ENCODE data around the gene OPRPN. TPM values are rescaled to one million over a fixed set of nuclear protein-coding genes. Genes with fewer than 3 reads are reported as not detected.

The OPRPN gene
- total and polyA plus RNA-seq, 4 donors = 0.42 TPM; not detected in 3

GRCh38 chr4:70382691-70383181 is 15.0 kb upstream of the OPRPN start, which contains the start of gene SMR3B:
Gene SMR3B, plus strand, starts transcription at chr4:70383131. Its CDS starts 1,380 bp downstream, at chr4:70384511.
- TF ChIP-seq GABPA (IDR thresholded peaks at IDR 0.05 in 1 of 2, conservative IDR thresholded peaks at IDR 0.05 in 1 of 2) (no peak), EGR1 (IDR thresholded peaks at IDR 0.05; ENCODE audit: low read depth in 2 of 2) (no peak), HNF4G (IDR thresholded peaks at IDR 0.05) (no peak), ZBTB33 (IDR thresholded peaks at IDR 0.05) (no peak), RXRA (IDR thresholded peaks at IDR 0.05) (no peak), YY1 (IDR thresholded peaks at IDR 0.05) (no peak), SP1 (IDR thresholded peaks at IDR 0.05) (no peak), HNF4A (conservative IDR thresholded peaks at IDR 0.05) (no peak), NR2F2 (IDR thresholded peaks at IDR 0.05) (no peak), TAF1 (conservative IDR thresholded peaks at IDR 0.05) (no peak), FOXA1 (IDR thresholded peaks at IDR 0.05) (no peak), FOXA2 (IDR thresholded peaks at IDR 0.05) (no peak), CTCF (IDR thresholded peaks at IDR 0.05; ENCODE audit: low read depth, low read length, missing input control) (no peak)
- no peaks in the 10 kb centered on the region for H3K27me3 ChIP-seq (ENCODE audit: control insufficient read depth in 4 of 4, insufficient read depth in 4 of 4, low read length in 3 of 4)
- no peak within 1 kb of the TSS for H3K9ac ChIP-seq (ENCODE audit: low read depth in 1 of 2, low read length in 2 of 2)
- H3K4me3 ChIP-seq (ENCODE audit: low read depth in 1 of 3, low read length in 3 of 3) = no peak within 1 kb of the TSS
- no peak for DNase-seq (ENCODE audit: low spot score)
- WGBS = 72% methylated on average over 5 of the region's 5 CpGs
- H3K27ac ChIP-seq (ENCODE audit: low read depth in 1 of 2, low read length in 2 of 2) = no peak within 1 kb of the TSS
- H3K9me3 ChIP-seq (ENCODE audit: control insufficient read depth in 4 of 4, low read length in 3 of 4) = no peaks in the 10 kb centered on the region
- no peaks in the 10 kb centered on the region for H3K4me1 ChIP-seq (ENCODE audit: control insufficient read depth in 4 of 4, insufficient read depth in 4 of 4, low read length in 3 of 4)
- no peaks in the 10 kb centered on the region for H3K36me3 ChIP-seq (ENCODE audit: control insufficient read depth in 4 of 4, insufficient read depth in 3 of 4, low read depth in 1 of 4, low read length in 3 of 4)

DNA sequence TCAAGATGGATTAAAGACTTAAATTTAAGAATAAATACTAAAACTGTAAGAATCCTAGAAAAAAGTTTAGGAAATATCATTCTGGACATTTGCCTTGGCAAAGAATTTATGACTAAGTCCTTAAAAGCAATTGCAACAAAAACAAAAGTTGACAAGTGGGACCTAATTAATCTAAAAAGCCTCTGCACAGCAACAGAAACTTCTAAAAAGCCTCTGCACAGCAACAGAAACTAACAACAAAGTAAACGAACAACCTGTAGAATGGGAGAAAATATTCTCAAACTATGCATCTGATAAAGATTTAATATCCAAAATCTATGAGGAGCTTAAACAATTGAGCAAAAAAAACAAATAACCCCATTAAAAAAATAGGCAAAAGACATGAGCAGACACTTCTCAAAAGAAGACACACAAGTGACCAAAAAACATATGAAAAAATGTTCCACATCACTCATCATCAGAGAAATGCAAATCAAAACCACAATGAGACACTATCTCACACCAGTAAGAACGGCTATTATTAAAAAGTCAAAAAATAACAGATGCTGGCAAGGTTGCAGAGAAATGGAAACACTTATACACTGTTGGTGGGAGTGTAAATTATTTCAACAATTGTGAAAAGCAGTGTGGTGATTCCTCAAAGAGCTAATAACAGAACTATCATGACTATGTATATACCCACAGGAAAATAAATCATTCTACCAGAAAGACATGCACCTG is 5.5 kb upstream of the OPRPN start:
- H3K4me3 ChIP-seq (ENCODE audit: low read depth in 1 of 3, low read length in 3 of 3) = no peak overlapping the region
- no peaks in the 10 kb centered on the region for H3K36me3 ChIP-seq (ENCODE audit: control insufficient read depth in 4 of 4, insufficient read depth in 3 of 4, low read depth in 1 of 4, low read length in 3 of 4)
- no peaks in the 10 kb centered on the region for H3K9me3 ChIP-seq (ENCODE audit: control insufficient read depth in 4 of 4, low read length in 3 of 4)
- WGBS = 72% methylated on average over 2 of the region's 2 CpGs
- TF ChIP-seq FOXA1 (IDR thresholded peaks at IDR 0.05) (no peak), RXRA (IDR thresholded peaks at IDR 0.05) (no peak), FOXA2 (IDR thresholded peaks at IDR 0.05) (no peak), SP1 (IDR thresholded peaks at IDR 0.05) (no peak), MAX (IDR thresholded peaks at IDR 0.05) (no peak), CTCF (IDR thresholded peaks at IDR 0.05; ENCODE audit: low read depth, low read length, missing input control) (no peak), HNF4G (IDR thresholded peaks at IDR 0.05) (no peak)
- H3K9ac ChIP-seq (ENCODE audit: low read depth in 1 of 2, low read length in 2 of 2) = no peak overlapping the region
- no peak overlapping the region for H3K27ac ChIP-seq (ENCODE audit: low read depth in 1 of 2, low read length in 2 of 2)
- peaks cover 0 to under 1% (median 0%) of the 10 kb centered on the region in 4 donors for H3K4me1 ChIP-seq (ENCODE audit: control insufficient read depth in 4 of 4, insufficient read depth in 4 of 4, low read length in 3 of 4)
- DNase-seq (ENCODE audit: low spot score) = no peak
- H3K27me3 ChIP-seq (ENCODE audit: control insufficient read depth in 4 of 4, insufficient read depth in 4 of 4, low read length in 3 of 4) = no peaks in the 10 kb centered on the region
